Spleen (tissue), 7 donors: Measurements from ENCODE around the gene ZSWIM8.

Experiments used
- POLR2A ChIP-seq, 3 donors: fragments of 450-650 bp; IDR thresholded peaks; one replicate each; pipeline ENCODE4 v1.5.1; 2017; ENCODE audit warnings: antibody characterized with exemption in 3 of 3, mild to moderate bottlenecking in 1 of 3
- TF ChIP-seq, protein P1 (sequence below), 11 experiments: fragments of 200-600 bp in 7 of 11; fragments of 450-650 bp in 4 of 11; sonication (generic) in 4 of 11; IDR thresholded peaks in 8 of 11; conservative IDR thresholded peaks in 3 of 11; 1 replicate in 7 of 11; 2 replicates in 4 of 11; pipeline versions ENCODE4 v1.4.0 to v1.8.0; 2016 to 2021; ENCODE audit warnings: antibody characterized with exemption in 11 of 11, inconsistent platforms in 4 of 11, mild to moderate bottlenecking in 1 of 11
- donor health status: DM: no; HTN: no; CAD: no; lungs with moderate emphysema.
- donor health status: DM: no; HTN: no; CAD: no.
- donor health status: DM: no; HTN: no; CAD: no.

DNA sequence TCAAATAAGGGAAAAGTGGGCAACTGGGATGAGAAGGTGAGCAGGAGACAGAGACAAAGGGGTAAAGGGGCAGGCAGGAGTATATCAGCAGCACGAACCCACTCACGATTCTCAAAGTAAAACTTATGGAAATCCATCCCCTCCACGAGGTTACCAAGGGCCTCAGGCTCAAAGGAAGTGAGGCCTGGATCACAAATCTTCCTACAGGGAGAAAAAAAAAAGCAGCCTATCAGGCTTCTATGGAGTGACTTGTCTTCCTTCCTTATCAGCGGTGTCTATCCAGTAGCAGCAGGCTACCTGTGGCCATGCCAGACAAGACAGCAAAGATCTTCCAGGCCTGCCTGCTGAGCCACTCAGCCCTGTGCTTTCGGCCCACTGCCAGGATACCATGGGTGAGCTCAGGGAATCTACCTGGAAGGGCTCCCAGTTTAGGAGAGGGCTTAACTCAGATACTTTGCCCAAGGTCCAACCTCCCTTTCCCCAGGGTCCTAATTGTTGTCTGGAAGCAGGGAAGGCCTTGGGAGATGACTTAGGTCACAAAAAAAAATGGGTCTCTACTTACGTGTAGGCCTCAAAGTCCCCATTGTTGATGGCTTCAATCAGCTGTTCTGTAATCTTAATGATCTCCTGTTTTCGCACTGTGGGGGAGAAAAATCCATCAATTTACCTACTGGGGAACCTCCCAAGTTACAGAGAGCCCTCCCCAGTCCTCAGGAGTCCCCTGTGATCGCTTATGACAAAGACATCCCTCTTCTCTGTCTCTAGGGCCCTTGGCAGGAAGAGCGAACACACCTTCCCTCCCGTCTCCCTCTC is 31.7 kb downstream of the ZSWIM8 start:
- TF ChIP-seq, protein P1, sequence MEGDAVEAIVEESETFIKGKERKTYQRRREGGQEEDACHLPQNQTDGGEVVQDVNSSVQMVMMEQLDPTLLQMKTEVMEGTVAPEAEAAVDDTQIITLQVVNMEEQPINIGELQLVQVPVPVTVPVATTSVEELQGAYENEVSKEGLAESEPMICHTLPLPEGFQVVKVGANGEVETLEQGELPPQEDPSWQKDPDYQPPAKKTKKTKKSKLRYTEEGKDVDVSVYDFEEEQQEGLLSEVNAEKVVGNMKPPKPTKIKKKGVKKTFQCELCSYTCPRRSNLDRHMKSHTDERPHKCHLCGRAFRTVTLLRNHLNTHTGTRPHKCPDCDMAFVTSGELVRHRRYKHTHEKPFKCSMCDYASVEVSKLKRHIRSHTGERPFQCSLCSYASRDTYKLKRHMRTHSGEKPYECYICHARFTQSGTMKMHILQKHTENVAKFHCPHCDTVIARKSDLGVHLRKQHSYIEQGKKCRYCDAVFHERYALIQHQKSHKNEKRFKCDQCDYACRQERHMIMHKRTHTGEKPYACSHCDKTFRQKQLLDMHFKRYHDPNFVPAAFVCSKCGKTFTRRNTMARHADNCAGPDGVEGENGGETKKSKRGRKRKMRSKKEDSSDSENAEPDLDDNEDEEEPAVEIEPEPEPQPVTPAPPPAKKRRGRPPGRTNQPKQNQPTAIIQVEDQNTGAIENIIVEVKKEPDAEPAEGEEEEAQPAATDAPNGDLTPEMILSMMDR (IDR thresholded peaks at IDR 0.05 in 8 of 11, conservative IDR thresholded peaks at IDR 0.05 in 3 of 11): no peak
- TF ChIP-seq POLR2A (IDR thresholded peaks at IDR 0.05): no peak
